Motor neuron (in vitro differentiated cells): Measurements from ENCODE around the gene FBXL14. TPM values are rescaled to one million over a fixed set of nuclear protein-coding genes. Genes with fewer than 3 reads are reported as not detected.

Experiments
- ATAC-seq, 8 experiments: fragments of 200-7000 bp; cut with Tn5 transposase; replicated peaks in 6 of 8; 2 replicates each; pipeline ENCODE4 v1.8.0; 2021; ENCODE audit warnings: mild to moderate bottlenecking in 8 of 8, moderate library complexity in 8 of 8
- H3K27ac ChIP-seq, 2 donors: fragments of 250-450 bp; sonication (Bioruptor Pico); 2 replicates each; pipeline ENCODE4 v1.9.0; 2021; ENCODE audit warnings: antibody characterized with exemption in 2 of 2, mild to moderate bottlenecking in 2 of 2, moderate library complexity in 1 of 2
- H3K4me1 ChIP-seq, 2 donors: fragments of 250-450 bp; sonication (Bioruptor Pico); replicated peaks in 1 of 2; 2 replicates each; pipeline ENCODE4 v1.6.1; 2021; ENCODE audit warnings: antibody characterized with exemption in 2 of 2, mild to moderate bottlenecking in 2 of 2, moderate library complexity in 1 of 2
- H3K4me3 ChIP-seq, 5 donors: fragments of 250-450 bp; sonication (Bioruptor Pico); 2 replicates each; pipeline ENCODE4 v1.9.0; 2021; ENCODE audit warnings: antibody characterized with exemption in 5 of 5, mild to moderate bottlenecking in 5 of 5, moderate library complexity in 4 of 5
- WGBS, 10 experiments: fragments of 450-650 bp; shearing (Covaris generic); methylation state at CpG; one replicate each; pipeline ENCODE4 v1.0.0; 2022; 5-methylcytosine and 5-hydroxymethylcytosine counted together
- in situ Hi-C, 9 experiments: fragments of 400-800 bp; cut with MboI; loops; one replicate each; pipeline ENCODE4 v1.15.0; 2021; ENCODE audit warnings: low sequenced_read_pairs in 9 of 9, low pct_unique_long_range_greater_than_20kb in 2 of 9; ENCODE audit not compliant: unreplicated experiment in 9 of 9
- total RNA-seq, 8 experiments: library from RNA; unstranded; fragments of 300-600 nt; gene quantifications; 2 replicates each; pipeline versions ENCODE4 v1.2.3 to v1.2.4, GENCODE V29; 2022

FBXL14 gene, protein sequence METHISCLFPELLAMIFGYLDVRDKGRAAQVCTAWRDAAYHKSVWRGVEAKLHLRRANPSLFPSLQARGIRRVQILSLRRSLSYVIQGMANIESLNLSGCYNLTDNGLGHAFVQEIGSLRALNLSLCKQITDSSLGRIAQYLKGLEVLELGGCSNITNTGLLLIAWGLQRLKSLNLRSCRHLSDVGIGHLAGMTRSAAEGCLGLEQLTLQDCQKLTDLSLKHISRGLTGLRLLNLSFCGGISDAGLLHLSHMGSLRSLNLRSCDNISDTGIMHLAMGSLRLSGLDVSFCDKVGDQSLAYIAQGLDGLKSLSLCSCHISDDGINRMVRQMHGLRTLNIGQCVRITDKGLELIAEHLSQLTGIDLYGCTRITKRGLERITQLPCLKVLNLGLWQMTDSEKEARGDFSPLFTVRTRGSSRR
- total RNA-seq: 10 to 100 TPM in 4 of 8 experiments, 1 to 10 TPM in 4; 5.6 to 25.6 (median 10.0) TPM

DNA sequence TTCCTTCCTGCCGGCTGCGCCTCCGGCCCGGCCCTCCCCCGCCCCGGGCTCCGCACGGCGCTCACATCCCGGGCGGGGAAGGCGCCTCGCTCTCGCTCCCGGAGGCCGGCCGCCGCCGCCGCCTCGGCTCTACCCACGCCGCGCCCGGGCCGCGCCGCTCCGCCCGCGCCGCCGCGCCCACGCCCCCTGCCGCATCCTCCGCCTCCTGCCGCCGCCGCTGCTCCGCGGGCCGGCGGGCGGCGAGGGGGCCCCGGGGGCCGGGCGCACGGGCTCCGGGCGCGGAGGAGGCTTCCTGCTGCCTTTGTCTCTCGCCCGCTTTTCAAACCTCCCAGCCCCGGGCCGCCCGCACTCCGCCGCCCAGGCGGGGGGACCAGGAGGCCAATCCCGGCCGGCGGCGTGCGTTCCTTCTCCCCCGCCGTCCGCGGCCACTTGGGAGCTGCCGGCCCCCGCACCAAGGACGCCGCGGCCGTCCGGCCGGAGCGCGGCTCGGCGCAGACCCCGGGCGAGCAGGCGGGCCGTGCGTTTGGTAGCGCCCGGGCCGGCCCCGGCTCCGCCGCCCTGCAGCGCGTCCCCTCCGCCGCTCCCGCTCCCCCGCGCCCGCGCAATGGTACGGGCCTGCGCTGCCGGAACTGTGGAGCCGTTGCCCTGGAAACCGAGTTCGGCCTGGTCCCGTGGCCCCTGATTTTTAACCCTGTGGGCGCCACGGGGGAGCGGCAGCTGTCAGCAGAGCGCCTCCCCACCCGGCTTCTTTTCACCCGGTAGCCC is at the start of gene FBXL14:
FBXL14 (minus strand) TSS at position 321 of the 765 bp plus-strand sequence. CDS start 515 bp downstream, outside the sequence.
- Histone ChIP-seq H3K4me3 (peak within 1 kb of the TSS; percentile 55 to 98 (median 68)), H3K27ac (peak within 1 kb of the TSS; percentile 96 to 97), H3K4me1 (peaks cover 11 to 19% of the 10 kb centered on the region in 2 donors)
- peak; percentile 69 to 79 (median 74) for ATAC-seq
- in situ Hi-C loops: loop anchor here (10.0 to 25.0 kb wide), 4 partner anchors 480 to 1032 kb away; partner anchors contain the start of gene ERC1 (in 1 of the 9)
- 0% methylated on average over 1 to 4 of the region's 115 CpGs; no CpG with 5 or more reads in 6 of the 10 experiments for WGBS, 10 experiments

DNA sequence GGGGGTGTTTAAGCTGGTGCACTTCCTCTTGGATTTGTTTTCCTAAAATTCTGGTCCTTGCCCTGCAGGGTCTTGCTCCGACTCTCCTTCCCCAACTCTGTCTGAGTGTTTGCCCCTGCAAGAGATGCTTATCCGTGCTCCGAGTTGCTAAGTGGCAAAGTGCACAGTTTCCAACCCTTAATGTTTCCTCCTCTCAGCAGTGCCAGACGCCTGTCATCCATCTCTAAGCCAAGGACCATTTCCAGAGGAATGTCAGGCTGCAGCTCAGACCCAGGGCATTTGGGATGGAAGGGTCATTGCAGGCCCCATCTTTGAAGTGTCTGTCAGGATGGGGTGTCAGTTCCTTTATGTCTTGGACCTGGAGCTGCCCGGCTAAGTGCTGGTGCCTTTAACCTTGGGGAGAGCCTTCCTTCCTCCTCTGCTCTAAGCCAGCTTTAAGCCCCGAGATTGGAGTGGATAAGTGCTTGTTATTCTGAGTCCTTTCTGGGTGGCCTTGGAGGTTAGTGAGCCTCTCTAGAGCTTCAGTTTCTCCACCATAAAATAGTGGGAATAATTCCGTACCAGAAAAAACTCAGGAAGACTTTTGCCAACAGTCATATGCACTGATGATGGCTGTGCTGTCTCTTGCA is 49.6 kb upstream of the FBXL14 start:
- peak in 5 of 8 experiments; percentile 13 to 45 (median 16) for ATAC-seq
- WGBS, 10 experiments: 20 to 100% (median 55%) methylated on average over 1 to 7 of the region's 7 CpGs; no CpG with 5 or more reads in 1 of the 10 experiments
- no peak overlapping the region for H3K4me3 ChIP-seq
- in situ Hi-C loops: loop anchor here in 6 of 9 experiments (10.0 to 25.0 kb wide), 4 partner anchors 141 to 293 kb away; no protein-coding TSS in a partner anchor
- H3K27ac ChIP-seq: peak overlapping the region; percentile 12 to 86
- H3K4me1 ChIP-seq: peaks cover 12 to 22% of the 10 kb centered on the region in 2 donors

- WGBS, 10 experiments: 90 to 100% (median 100%) methylated on average over 1 to 7 of the region's 9 CpGs; no CpG with 5 or more reads in 4 of the 10 experiments
- no peak for ATAC-seq
- Histone ChIP-seq H3K4me1 (peaks cover 12 to 22% of the 10 kb centered on the region in 2 donors), H3K27ac (no peak overlapping the region), H3K4me3 (no peak overlapping the region)
- in situ Hi-C loops: loop anchor here in 6 of 9 experiments (10.0 to 25.0 kb wide), 4 partner anchors 142 to 294 kb away; no protein-coding TSS in a partner anchor
Observed at GRCh38 chr12:1643043-1643442, 48.7 kb upstream of the FBXL14 start.

GRCh38 chr12:1642513-1642912 is 48.1 kb upstream of the FBXL14 start:
- H3K27ac ChIP-seq: no peak overlapping the region
- H3K4me3 ChIP-seq: no peak overlapping the region
- H3K4me1 ChIP-seq: peaks cover 12 to 22% of the 10 kb centered on the region in 2 donors
- 20 to 94% (median 74%) methylated on average over 1 to 7 of the region's 7 CpGs for WGBS, 10 experiments
- ATAC-seq: no peak
- in situ Hi-C loops: loop anchor here in 6 of 9 experiments (10.0 to 25.0 kb wide), 4 partner anchors 142 to 295 kb away; no protein-coding TSS in a partner anchor

DNA sequence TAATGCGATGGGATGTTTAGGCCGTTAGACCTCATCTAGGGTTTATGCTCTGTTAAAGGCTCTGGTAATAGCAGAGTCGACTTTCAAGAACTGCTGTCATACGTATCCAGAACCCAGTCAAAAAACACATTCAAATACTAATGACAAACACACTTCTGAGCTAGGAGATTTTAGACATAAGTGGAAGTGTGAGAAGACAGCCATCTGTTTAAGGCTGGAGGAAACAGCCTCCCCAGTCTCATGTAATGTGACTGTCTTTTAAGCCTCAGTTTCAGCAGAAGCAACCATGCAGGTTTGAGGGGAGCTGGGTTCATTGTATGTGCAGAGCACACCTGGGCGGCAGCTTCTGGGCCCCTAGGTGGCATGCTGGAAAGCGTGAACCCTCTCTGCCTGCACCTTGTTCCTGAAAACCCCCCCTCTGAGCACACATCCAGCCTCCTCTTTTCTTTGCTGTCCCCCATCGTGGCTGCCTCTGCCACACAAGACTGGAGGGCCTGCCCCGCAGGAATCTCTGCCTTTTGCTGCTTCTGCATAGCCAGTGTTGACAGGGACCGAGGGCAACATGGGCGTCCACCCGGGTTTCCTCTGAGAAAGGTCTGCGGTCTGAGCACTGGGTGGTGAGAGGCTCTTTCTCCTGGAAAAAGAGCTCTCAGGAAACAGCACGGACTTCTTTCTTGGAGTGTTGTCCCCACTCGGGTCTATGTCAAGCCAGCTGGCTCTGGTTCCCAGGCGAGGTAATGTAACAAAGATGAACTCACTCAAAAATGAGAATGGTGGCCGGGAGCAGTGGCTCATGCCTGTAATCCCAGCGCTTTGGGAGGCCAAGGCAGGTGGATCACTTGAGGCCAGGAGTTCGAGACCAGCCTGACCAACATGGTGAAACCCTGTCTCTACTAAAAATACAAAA is 46.2 kb upstream of the FBXL14 start:
- in situ Hi-C loops: loop anchor here in 6 of 9 experiments (10.0 to 25.0 kb wide), 4 partner anchors 144 to 297 kb away; no protein-coding TSS in a partner anchor
- ATAC-seq: peak in 1 of 8 experiments; percentile 24
- no peak overlapping the region for H3K27ac ChIP-seq

GRCh38 chr12:1639538-1639937 is 45.2 kb upstream of the FBXL14 start:
- WGBS, 10 experiments: 86 to 95% (median 87%) methylated on average over 9 to 18 of the region's 40 CpGs; no CpG with 5 or more reads in 7 of the 10 experiments
- no peak overlapping the region for H3K27ac ChIP-seq
- in situ Hi-C loops: loop anchor here in 5 of 9 experiments (25.0 kb wide), 2 partner anchors 148 to 298 kb away; no protein-coding TSS in a partner anchor
- H3K4me3 ChIP-seq: no peak overlapping the region
- no peak for ATAC-seq
- H3K4me1 ChIP-seq: peaks cover 9 to 15% of the 10 kb centered on the region in 2 donors

More for the DNA sequence above, 46.2 kb upstream of the FBXL14 start:
- H3K4me3 ChIP-seq: no peak overlapping the region
- peaks cover 12 to 22% of the 10 kb centered on the region in 2 donors for H3K4me1 ChIP-seq
- WGBS, 10 experiments: 47 to 91% (median 84%) methylated on average over 4 to 13 of the region's 18 CpGs; no CpG with 5 or more reads in 1 of the 10 experiments

- ATAC-seq: peak in 1 of 8 experiments; percentile 50
- in situ Hi-C loops: loop anchor here in 5 of 9 experiments (25.0 kb wide), 2 partner anchors 149 to 299 kb away; no protein-coding TSS in a partner anchor
- WGBS, 10 experiments: 40 to 100% (median 86%) methylated on average over 1 to 5 of the region's 5 CpGs; no CpG with 5 or more reads in 1 of the 10 experiments
- H3K27ac ChIP-seq: no peak overlapping the region
- H3K4me3 ChIP-seq: no peak overlapping the region
- peaks cover 0 to 5% of the 10 kb centered on the region in 2 donors for H3K4me1 ChIP-seq
Observed at GRCh38 chr12:1638203-1638602, 43.8 kb upstream of the FBXL14 start.

GRCh38 chr12:1635301-1636095 is 41.1 kb upstream of the FBXL14 start:
- Histone ChIP-seq H3K4me1 (peaks cover 17 to 18% of the 10 kb centered on the region in 2 donors), H3K27ac (no peak overlapping the region), H3K4me3 (no peak overlapping the region)
- WGBS, 10 experiments: 60 to 97% (median 86%) methylated on average over 2 to 7 of the region's 11 CpGs
- in situ Hi-C loops: loop anchor here in 5 of 9 experiments (25.0 kb wide), 2 partner anchors 152 to 302 kb away; no protein-coding TSS in a partner anchor
- no peak for ATAC-seq

DNA sequence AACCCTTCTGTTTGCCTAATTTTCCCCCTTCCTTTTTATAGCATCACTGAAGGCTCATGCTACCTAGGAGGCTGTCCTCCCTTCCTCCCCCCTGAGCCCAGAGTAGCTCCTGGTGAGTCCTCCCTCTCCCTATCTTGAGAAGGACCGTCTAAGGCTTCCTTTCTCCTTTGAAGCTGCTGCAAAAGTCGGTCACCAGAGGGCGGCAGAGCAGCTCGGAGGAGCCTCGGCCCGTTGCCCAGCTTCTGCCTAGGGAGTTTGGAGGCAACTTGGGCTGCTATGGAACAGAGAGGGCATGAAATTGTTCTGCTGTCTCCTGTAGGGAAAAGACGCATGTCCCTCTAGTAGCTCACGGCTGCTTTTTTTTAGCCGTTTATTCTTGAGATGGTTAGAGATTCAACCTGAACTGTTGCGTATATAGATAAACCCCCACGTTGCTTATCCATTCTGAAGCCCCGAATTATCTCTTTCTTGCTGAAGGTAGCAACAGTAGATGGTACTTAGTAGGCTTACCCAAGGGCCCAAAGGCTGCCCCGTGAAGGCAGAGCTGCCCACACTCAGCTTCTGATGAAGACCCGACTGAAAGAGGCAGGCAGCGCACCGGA is 40.3 kb upstream of the FBXL14 start:
- Histone ChIP-seq H3K4me3 (no peak overlapping the region), H3K27ac (no peak overlapping the region), H3K4me1 (peaks cover 21 to 25% of the 10 kb centered on the region in 2 donors)
- WGBS, 10 experiments: 3 to 71% (median 20%) methylated on average over 1 to 15 of the region's 16 CpGs; no CpG with 5 or more reads in 1 of the 10 experiments
- in situ Hi-C loops: loop anchor here in 5 of 9 experiments (25.0 kb wide), 2 partner anchors 153 to 303 kb away; no protein-coding TSS in a partner anchor
- peak in 6 of 8 experiments; percentile 36 to 74 (median 49) for ATAC-seq

- WGBS, 10 experiments: 10 to 88% (median 33%) methylated on average over 1 to 7 of the region's 7 CpGs; no CpG with 5 or more reads in 3 of the 10 experiments
- in situ Hi-C loops: loop anchor here in 5 of 9 experiments (25.0 kb wide), 2 partner anchors 153 to 303 kb away; no protein-coding TSS in a partner anchor
- Histone ChIP-seq H3K4me1 (peaks cover 25 to 30% of the 10 kb centered on the region in 2 donors), H3K4me3 (no peak overlapping the region), H3K27ac (no peak overlapping the region)
- ATAC-seq: no peak
Observed at GRCh38 chr12:1634149-1634548, 39.8 kb upstream of the FBXL14 start.
